Bronchial epithelial cell (primary cell): ENCODE results near the gene BORCS6. TPM values are rescaled to one million over a fixed set of nuclear protein-coding genes. Genes with fewer than 3 reads are reported as not detected.

Experiments used
- DNase-seq: peaks from one replicate; pipeline ENCODE4 v3.0.0-alpha.2; 2010; ENCODE audit warnings: low read depth
- FAIRE-seq: peaks from 2 replicates; lab custom pipeline; 2011; peaks lifted over from hg19 to GRCh38; lab: Jason Lieb, UNC
- H3K27me3 ChIP-seq: 2 replicates; pipeline ENCODE4 v1.5.1; 2011; ENCODE audit warnings: low read length; ENCODE audit not compliant: control insufficient read depth, insufficient read depth
- H3K36me3 ChIP-seq: 2 replicates; pipeline ENCODE4 v1.5.1; 2011; ENCODE audit warnings: low read length; ENCODE audit not compliant: control insufficient read depth, insufficient read depth
- H3K4me3 ChIP-seq: 2 replicates; pipeline ENCODE4 v1.5.1; 2011; ENCODE audit warnings: mild to moderate bottlenecking, low read depth, low read length, control low read depth
- total RNA-seq: library from RNA; depleted of rRNA; stranded (reverse); fragments of >200 nt; gene quantifications from 2 replicates; pipeline ENCODE4 v1.2.1, GENCODE V29; 2014
- TF ChIP-seq, protein P1 (sequence below): IDR thresholded peaks from 2 replicates; pipeline ENCODE4 v1.5.1; 2011; ENCODE audit warnings: mild to moderate bottlenecking, moderate library complexity, low read length, control low read depth, inconsistent platforms; ENCODE audit not compliant: insufficient read depth, severe bottlenecking

The BORCS6 gene
- total RNA-seq, 1 donor from 2014 or later: 6.8 TPM

- peak; percentile 36 for FAIRE-seq
- TF ChIP-seq, protein P1, sequence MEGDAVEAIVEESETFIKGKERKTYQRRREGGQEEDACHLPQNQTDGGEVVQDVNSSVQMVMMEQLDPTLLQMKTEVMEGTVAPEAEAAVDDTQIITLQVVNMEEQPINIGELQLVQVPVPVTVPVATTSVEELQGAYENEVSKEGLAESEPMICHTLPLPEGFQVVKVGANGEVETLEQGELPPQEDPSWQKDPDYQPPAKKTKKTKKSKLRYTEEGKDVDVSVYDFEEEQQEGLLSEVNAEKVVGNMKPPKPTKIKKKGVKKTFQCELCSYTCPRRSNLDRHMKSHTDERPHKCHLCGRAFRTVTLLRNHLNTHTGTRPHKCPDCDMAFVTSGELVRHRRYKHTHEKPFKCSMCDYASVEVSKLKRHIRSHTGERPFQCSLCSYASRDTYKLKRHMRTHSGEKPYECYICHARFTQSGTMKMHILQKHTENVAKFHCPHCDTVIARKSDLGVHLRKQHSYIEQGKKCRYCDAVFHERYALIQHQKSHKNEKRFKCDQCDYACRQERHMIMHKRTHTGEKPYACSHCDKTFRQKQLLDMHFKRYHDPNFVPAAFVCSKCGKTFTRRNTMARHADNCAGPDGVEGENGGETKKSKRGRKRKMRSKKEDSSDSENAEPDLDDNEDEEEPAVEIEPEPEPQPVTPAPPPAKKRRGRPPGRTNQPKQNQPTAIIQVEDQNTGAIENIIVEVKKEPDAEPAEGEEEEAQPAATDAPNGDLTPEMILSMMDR: no peak
- peak; percentile 92 for DNase-seq
- no peaks in the 10 kb centered on the region for H3K36me3 ChIP-seq
- H3K4me3 ChIP-seq: peak overlapping the region; percentile 26
- H3K27me3 ChIP-seq: no peaks in the 10 kb centered on the region
Observed at GRCh38 chr17:8192070-8192815, 2.3 kb upstream of the BORCS6 start.

DNA sequence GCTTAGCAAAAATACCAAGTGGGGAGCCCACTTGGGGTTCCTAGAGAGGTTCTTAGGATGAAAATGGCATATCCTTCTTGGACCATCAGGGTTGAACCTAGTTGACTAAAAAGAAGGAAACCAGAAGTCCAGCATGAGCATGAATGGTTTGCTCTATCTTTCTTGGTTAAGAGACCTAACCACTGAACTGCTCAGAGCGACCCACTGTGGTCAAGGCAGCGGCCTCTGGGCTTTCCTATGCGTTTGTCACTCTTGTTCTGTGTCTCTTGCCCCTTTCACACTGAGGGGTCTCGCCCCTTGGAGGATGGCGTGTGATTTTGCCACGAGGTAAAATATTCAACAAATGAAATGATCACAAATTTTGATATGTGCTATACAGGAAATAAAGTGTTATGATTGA lies 526 bp upstream of the BORCS6 start:
- Histone ChIP-seq H3K36me3 (no peaks in the 10 kb centered on the region), H3K27me3 (no peaks in the 10 kb centered on the region), H3K4me3 (no peak overlapping the region)
- FAIRE-seq: no peak
- TF ChIP-seq, protein P1: no peak
- DNase-seq: no peak

DNA sequence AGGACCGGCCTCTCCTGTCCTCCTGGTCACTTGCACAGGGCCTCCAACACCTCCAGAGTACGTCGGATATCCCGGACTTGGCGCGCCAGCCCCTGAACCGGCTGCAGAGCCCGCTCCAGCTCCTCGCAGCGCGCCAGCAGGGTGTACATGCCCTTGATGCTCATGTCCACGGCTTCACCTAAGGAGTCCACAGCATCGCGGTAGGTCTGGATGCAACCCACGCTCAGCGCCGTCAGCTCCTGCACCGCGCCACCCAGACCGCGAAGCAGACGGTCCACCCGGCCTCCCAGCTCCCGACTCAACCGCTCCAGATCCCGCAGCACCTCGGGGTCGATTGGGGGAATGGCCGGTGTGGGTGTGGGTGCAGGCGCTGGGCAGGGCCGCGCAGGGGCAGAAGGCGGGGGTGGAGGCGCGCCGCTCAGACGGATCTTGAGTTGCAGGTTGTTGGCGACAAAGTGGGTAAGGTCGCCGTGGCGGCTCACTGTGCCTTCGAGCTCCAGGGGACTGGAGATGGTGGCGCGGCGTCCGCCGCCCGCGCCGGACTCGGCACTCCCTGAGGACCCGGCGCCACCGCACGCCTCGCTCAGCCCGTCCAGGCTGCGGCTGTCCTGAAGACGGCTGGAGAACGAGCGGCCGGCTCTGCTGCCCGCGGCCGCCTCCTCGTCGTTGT lies 804 bp downstream of the BORCS6 start:
- Histone ChIP-seq H3K4me3 (peak overlapping the region; percentile 71), H3K27me3 (no peaks in the 10 kb centered on the region), H3K36me3 (no peaks in the 10 kb centered on the region)
- FAIRE-seq (no peak), DNase-seq (no peak)
- TF ChIP-seq, protein P1: no peak

- no peak for FAIRE-seq
- Histone ChIP-seq H3K27me3 (no peaks in the 10 kb centered on the region), H3K36me3 (no peaks in the 10 kb centered on the region), H3K4me3 (peak overlapping the region; percentile 71)
- TF ChIP-seq, protein P1: no peak
- no peak for DNase-seq
Observed at GRCh38 chr17:8188263-8188839, 1.6 kb downstream of the BORCS6 start.

DNA sequence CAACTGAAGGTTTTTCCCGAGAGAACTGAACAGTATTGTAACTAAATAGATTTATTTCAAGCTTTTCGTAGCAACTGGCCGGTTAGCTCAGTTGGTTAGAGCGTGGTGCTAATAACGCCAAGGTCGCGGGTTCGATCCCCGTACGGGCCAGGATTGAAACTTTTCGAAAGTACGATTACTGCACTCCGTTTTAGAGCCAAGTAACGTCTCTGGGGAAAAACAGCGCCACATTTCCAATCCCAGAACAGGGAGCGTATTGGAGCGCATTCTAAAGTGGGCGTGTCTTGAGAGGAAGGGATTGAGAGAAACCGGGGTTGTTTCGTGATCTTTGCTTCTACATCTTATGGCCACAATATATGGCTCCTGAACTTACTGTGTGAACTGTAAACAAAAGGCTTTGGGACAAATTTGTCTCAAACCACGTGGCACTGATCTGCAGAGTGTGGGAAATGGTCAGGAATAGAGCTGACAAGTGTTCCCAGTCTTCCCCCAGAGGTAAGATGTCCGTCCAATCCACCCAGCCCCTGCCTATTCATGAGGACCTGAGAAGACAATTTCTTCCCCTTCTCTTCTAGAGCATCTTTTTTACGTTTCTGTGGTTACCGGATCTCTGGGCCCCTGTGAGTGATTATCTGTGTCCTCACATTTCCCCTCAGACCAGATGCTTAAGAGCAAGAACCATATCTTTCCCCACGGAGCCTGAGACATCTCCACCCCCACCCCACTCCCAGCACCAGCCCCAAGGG lies 2.3 kb downstream of the BORCS6 start:
- Histone ChIP-seq H3K36me3 (no peaks in the 10 kb centered on the region), H3K4me3 (peak overlapping the region; percentile 33), H3K27me3 (no peaks in the 10 kb centered on the region)
- TF ChIP-seq, protein P1: peak; percentile 9
- FAIRE-seq: peak; percentile 60
- DNase-seq: peak; percentile 98
